Smooth muscle cell (in vitro differentiated cells): ENCODE results near the gene ELN. TPM values are rescaled to one million over a fixed set of nuclear protein-coding genes. Genes with fewer than 3 reads are reported as not detected.

Source experiments
- DNase-seq: peaks from one replicate; lab custom pipeline; 2025; ENCODE audit not compliant: unreplicated experiment; lab: John Stamatoyannopoulos, UW
- H2AFZ ChIP-seq: fragments of 200-600 bp; sonication (generic); 2 replicates; pipeline ENCODE4 v1.6.0; 2016; ENCODE audit warnings: antibody characterized with exemption, low read depth, mild to moderate bottlenecking
- H3F3A ChIP-seq: fragments of 200-600 bp; sonication (generic); 2 replicates; pipeline ENCODE4 v1.6.0; 2017; ENCODE audit warnings: antibody characterized with exemption, low read depth
- H3K27ac ChIP-seq: fragments of 200-600 bp; sonication (generic); 2 replicates; pipeline ENCODE4 v1.5.1; 2016; ENCODE audit warnings: low read depth, mild to moderate bottlenecking
- H3K27me3 ChIP-seq: fragments of 200-600 bp; sonication (generic); 2 replicates; pipeline ENCODE4 v1.6.1; 2016; ENCODE audit warnings: low read depth, mild to moderate bottlenecking
- H3K36me3 ChIP-seq: fragments of 200-600 bp; sonication (generic); 2 replicates; pipeline ENCODE4 v1.5.1; 2016; ENCODE audit warnings: low read depth
- H3K4me1 ChIP-seq: fragments of 200-600 bp; sonication (generic); 2 replicates; pipeline ENCODE4 v1.5.1; 2016; ENCODE audit warnings: low read depth
- H3K4me2 ChIP-seq: fragments of 200-600 bp; sonication (generic); 2 replicates; pipeline ENCODE4 v1.6.0; 2016; ENCODE audit warnings: mild to moderate bottlenecking
- H3K4me3 ChIP-seq: fragments of 200-600 bp; sonication (generic); 2 replicates; pipeline ENCODE4 v1.5.1; 2016; ENCODE audit warnings: mild to moderate bottlenecking
- H3K79me2 ChIP-seq: fragments of 200-600 bp; sonication (generic); 2 replicates; pipeline ENCODE4 v1.6.0; 2016; ENCODE audit warnings: low read depth, mild to moderate bottlenecking
- H3K9ac ChIP-seq: fragments of 200-600 bp; sonication (generic); 2 replicates; pipeline ENCODE4 v1.6.0; 2016; ENCODE audit warnings: low read depth
- H3K9me3 ChIP-seq: fragments of 200-600 bp; sonication (generic); replicated peaks from 2 replicates; pipeline ENCODE4 v1.5.1; 2016; ENCODE audit warnings: low read depth
- H4K20me1 ChIP-seq: fragments of 200-600 bp; sonication (generic); 2 replicates; pipeline ENCODE4 v1.6.0; 2016; ENCODE audit warnings: low read depth
- WGBS: methylation state at CpG from one replicate; pipeline ENCODE4 v1.1.7; 2016; ENCODE audit warnings: low lambda C conversion rate; 5-methylcytosine and 5-hydroxymethylcytosine counted together
- polyA plus RNA-seq: library from polyadenylated mRNA; unstranded; fragments of >200 nt; fragmentation: Nextera tagmentation; extraction: Ambion mirVana; gene quantifications from 2 replicates; pipeline ENCODE4 v1.2.1, GENCODE V29; 2016
- total RNA-seq: library from RNA; depleted of rRNA; stranded (reverse); fragments of >200 nt; gene quantifications from 2 replicates; pipeline ENCODE4 v1.2.3, GENCODE V29; 2014
- TF ChIP-seq, protein P1 (sequence below): fragments of 200-600 bp; sonication (generic); IDR thresholded peaks from 2 replicates; pipeline ENCODE4 v1.5.1; 2017; ENCODE audit warnings: borderline replicate concordance, mild to moderate bottlenecking, antibody characterized with exemption; ENCODE audit not compliant: insufficient read depth, poor library complexity, severe bottlenecking

Gene ELN
- total and polyA plus RNA-seq, 2 experiments from 2014 or later = 0.13 TPM; not detected in 1

DNA sequence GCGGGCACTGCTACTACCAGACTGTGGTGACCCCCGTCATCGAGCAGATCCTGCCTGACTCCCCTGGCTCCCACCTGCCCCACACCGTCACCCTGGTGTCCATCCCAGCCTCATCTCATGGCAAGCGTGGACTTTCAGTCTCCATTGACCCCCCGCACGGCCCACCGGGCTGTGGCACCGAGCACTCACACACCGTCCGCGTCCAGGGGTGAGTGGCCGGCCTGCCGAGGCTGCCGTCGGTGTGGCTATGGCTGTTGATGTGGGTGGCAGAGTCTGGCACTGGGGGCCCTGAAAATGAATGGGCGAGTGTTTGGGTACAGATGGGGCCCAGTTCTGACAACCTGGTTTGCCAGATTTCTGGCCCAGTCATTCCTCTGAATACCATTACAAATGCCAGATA lies 71.1 kb downstream of the ELN start:
- H4K20me1 ChIP-seq = no peaks in the 10 kb centered on the region
- no peak overlapping the region for H3K4me3 ChIP-seq
- peaks cover 13% of the 10 kb centered on the region for H3K4me1 ChIP-seq
- H3F3A ChIP-seq = peaks cover 16% of the 10 kb centered on the region
- TF ChIP-seq, protein P1, sequence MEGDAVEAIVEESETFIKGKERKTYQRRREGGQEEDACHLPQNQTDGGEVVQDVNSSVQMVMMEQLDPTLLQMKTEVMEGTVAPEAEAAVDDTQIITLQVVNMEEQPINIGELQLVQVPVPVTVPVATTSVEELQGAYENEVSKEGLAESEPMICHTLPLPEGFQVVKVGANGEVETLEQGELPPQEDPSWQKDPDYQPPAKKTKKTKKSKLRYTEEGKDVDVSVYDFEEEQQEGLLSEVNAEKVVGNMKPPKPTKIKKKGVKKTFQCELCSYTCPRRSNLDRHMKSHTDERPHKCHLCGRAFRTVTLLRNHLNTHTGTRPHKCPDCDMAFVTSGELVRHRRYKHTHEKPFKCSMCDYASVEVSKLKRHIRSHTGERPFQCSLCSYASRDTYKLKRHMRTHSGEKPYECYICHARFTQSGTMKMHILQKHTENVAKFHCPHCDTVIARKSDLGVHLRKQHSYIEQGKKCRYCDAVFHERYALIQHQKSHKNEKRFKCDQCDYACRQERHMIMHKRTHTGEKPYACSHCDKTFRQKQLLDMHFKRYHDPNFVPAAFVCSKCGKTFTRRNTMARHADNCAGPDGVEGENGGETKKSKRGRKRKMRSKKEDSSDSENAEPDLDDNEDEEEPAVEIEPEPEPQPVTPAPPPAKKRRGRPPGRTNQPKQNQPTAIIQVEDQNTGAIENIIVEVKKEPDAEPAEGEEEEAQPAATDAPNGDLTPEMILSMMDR = no peak
- H3K27me3 ChIP-seq = no peaks in the 10 kb centered on the region
- H3K79me2 ChIP-seq = peaks cover 18% of the 10 kb centered on the region
- peak overlapping the region; percentile 93 for H3K27ac ChIP-seq
- H3K36me3 ChIP-seq = no peaks in the 10 kb centered on the region
- H2AFZ ChIP-seq = no peak overlapping the region
- 97% methylated on average over 17 of the region's 17 CpGs for WGBS
- peak overlapping the region; percentile 65 for H3K9ac ChIP-seq
- no peak overlapping the region for H3K4me2 ChIP-seq
- H3K9me3 ChIP-seq = no peaks in the 10 kb centered on the region
- DNase-seq = no peak

DNA sequence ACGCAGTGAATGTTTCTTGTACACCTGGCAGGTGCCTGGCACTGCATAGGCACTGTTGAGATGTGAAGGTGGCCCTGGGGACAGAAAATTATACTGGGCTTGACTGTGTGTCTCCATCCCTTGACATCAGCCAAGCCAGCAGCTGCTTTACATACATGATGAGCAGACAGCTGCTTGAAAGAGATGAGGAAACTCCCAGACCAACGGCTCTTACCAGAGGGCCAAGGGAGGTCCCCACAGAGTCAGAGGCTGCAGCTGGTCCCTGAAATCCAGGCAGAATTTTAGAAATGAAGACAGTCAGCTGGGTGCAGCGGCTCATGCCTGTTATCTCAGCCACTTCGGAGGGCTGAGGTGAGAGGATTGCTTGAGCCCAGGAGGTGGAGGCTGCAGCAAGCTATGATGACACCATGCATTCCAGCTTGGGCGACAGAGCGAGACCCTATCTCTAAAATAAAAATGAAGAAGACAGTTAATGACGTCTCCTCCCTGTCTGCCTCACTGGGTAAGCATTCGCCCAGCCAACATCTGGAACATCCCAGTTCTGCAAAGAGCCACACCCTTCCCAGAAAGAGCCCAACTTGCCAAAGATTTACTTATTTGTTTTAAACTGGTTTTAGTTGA lies 73.2 kb downstream of the ELN start:
- WGBS = 58% methylated on average over 8 of the region's 8 CpGs
- Histone ChIP-seq H3K27ac (peak overlapping the region; percentile 33), H3K36me3 (no peaks in the 10 kb centered on the region), H3K79me2 (peaks cover 6% of the 10 kb centered on the region), H3K27me3 (no peaks in the 10 kb centered on the region), H3K4me3 (no peak overlapping the region), H3K9me3 (no peaks in the 10 kb centered on the region), H4K20me1 (no peaks in the 10 kb centered on the region), H2AFZ (no peak overlapping the region), H3K4me1 (no peaks in the 10 kb centered on the region), H3K9ac (no peak overlapping the region), H3F3A (peaks cover 16% of the 10 kb centered on the region), H3K4me2 (no peak overlapping the region)
- no peak for DNase-seq
- TF ChIP-seq, protein P1 = no peak

DNA sequence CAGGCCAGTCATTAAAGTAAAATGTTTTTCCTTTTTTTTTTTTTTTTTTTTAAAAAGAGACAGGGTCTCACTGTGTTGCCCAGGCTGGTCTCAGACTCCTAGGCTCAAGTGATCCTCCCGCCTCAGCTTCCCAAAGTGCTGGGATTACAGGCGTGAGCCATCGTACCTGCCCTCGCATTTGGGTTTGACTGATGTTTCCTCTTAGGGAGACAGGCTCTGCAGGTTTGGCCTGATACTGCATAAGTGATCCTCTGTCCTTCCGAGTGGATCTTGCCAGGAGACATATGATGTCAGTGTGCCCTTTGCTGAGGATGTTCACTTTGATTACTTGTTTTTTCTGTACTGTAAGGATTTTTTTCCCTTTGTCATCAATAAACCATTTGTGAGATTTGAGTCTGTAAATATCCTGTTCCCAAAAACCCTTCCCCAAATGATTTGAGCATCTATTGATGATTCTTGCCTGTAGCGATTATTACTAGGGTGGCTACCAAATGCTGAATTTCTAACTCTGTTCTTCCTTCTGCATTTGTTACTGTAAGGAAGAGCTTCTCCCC lies 75.3 kb downstream of the ELN start:
- no peaks in the 10 kb centered on the region for H3K27me3 ChIP-seq
- TF ChIP-seq, protein P1 = no peak
- WGBS = 87% methylated on average over 6 of the region's 6 CpGs
- no peaks in the 10 kb centered on the region for H3K9me3 ChIP-seq
- no peak for DNase-seq
- no peak overlapping the region for H3K4me2 ChIP-seq
- H3K4me3 ChIP-seq = no peak overlapping the region
- H3K36me3 ChIP-seq = no peaks in the 10 kb centered on the region
- H3F3A ChIP-seq = no peaks in the 10 kb centered on the region
- H3K9ac ChIP-seq = no peak overlapping the region
- peak overlapping the region; percentile 52 for H3K27ac ChIP-seq
- H2AFZ ChIP-seq = no peak overlapping the region
- no peaks in the 10 kb centered on the region for H3K79me2 ChIP-seq
- H3K4me1 ChIP-seq = no peaks in the 10 kb centered on the region
- no peaks in the 10 kb centered on the region for H4K20me1 ChIP-seq

DNA sequence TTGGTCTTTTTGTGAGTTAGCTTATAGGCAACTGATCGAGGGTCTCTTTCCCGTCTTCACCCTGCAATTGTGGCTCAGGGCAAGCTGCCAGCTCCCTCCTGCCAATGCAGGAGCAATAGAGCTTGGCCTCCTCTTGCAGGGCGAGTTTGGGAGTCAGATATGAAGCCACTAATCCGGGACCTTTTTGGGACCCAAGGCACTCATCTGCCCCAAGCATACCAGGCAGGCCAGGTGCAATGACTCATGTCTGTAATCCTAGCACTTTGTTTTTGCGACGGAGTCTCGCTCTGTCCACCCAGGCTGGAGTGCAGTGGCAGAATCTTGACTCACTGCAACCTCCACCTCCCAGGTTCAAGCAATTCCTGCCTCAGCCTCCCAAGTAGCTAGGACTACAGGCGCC lies 76.7 kb downstream of the ELN start:
- H3K9me3 ChIP-seq = no peaks in the 10 kb centered on the region
- H3K4me3 ChIP-seq = no peak overlapping the region
- no peak overlapping the region for H2AFZ ChIP-seq
- no peaks in the 10 kb centered on the region for H3K79me2 ChIP-seq
- TF ChIP-seq, protein P1 = no peak
- H3K27ac ChIP-seq = peak overlapping the region; percentile 4
- no peaks in the 10 kb centered on the region for H3K27me3 ChIP-seq
- no peaks in the 10 kb centered on the region for H4K20me1 ChIP-seq
- DNase-seq = no peak
- H3K4me2 ChIP-seq = no peak overlapping the region
- H3K4me1 ChIP-seq = no peaks in the 10 kb centered on the region
- H3K9ac ChIP-seq = no peak overlapping the region
- H3K36me3 ChIP-seq = no peaks in the 10 kb centered on the region
- WGBS = 60% methylated on average over 8 of the region's 8 CpGs
- H3F3A ChIP-seq = no peaks in the 10 kb centered on the region
